Measurements from ENCODE around the gene ARHGEF7.

- TF ChIP-seq, protein P1, sequence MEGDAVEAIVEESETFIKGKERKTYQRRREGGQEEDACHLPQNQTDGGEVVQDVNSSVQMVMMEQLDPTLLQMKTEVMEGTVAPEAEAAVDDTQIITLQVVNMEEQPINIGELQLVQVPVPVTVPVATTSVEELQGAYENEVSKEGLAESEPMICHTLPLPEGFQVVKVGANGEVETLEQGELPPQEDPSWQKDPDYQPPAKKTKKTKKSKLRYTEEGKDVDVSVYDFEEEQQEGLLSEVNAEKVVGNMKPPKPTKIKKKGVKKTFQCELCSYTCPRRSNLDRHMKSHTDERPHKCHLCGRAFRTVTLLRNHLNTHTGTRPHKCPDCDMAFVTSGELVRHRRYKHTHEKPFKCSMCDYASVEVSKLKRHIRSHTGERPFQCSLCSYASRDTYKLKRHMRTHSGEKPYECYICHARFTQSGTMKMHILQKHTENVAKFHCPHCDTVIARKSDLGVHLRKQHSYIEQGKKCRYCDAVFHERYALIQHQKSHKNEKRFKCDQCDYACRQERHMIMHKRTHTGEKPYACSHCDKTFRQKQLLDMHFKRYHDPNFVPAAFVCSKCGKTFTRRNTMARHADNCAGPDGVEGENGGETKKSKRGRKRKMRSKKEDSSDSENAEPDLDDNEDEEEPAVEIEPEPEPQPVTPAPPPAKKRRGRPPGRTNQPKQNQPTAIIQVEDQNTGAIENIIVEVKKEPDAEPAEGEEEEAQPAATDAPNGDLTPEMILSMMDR (IDR thresholded peaks at IDR 0.05; ENCODE audit: insufficient read depth, low read length, poor library complexity, severe bottlenecking) = no peak
- TF ChIP-seq EZH2phosphoT487 (conservative IDR thresholded peaks at IDR 0.05; ENCODE audit: low read length) = no peak
Observed at GRCh38 chr13:111267784-111268183, 152.7 kb downstream of the ARHGEF7 start.

Measured in SU-DHL-6 (cell line).